Measurements from ENCODE around the gene CRTAC1. TPM values are rescaled to one million over a fixed set of nuclear protein-coding genes. Genes with fewer than 3 reads are reported as not detected.

CRTAC1 gene
- total RNA-seq, 4 donors from 2014 or later = 0.48 to 1.1 (median 1.0) TPM

- DNase-seq (ENCODE audit: low spot score) (no peak), ATAC-seq (ENCODE audit: low FRiP score) (no peak)
These were observed 119.2 kb downstream of the CRTAC1 start for GRCh38 chr10:97911217-97911616.

GRCh38 chr10:97910661-97911060 is 119.8 kb downstream of the CRTAC1 start:
- TF ChIP-seq CTCF (IDR thresholded peaks at IDR 0.05) = no peak
- DNase-seq (ENCODE audit: low spot score) (no peak), ATAC-seq (ENCODE audit: low FRiP score) (no peak)

More at GRCh38 chr10:97911217-97911616, 119.2 kb downstream of the CRTAC1 start:
- no peak for TF ChIP-seq CTCF (IDR thresholded peaks at IDR 0.05)

- no peak for DNase-seq (ENCODE audit: low spot score)
- TF ChIP-seq CTCF (IDR thresholded peaks at IDR 0.05) = no peak
- no peak for ATAC-seq (ENCODE audit: low FRiP score)
These were observed 122.6 kb downstream of the CRTAC1 start for GRCh38 chr10:97907830-97908229.

- ATAC-seq (ENCODE audit: low FRiP score) (no peak), DNase-seq (ENCODE audit: low spot score) (no peak)
- no peak for TF ChIP-seq CTCF (IDR thresholded peaks at IDR 0.05)
These were observed 123.2 kb downstream of the CRTAC1 start for GRCh38 chr10:97907211-97907610.

- ATAC-seq (ENCODE audit: low FRiP score) = no peak
These were observed 125.1 kb downstream of the CRTAC1 start for GRCh38 chr10:97905276-97905675.

GRCh38 chr10:97904576-97904975 is 125.8 kb downstream of the CRTAC1 start:
- DNase-seq (ENCODE audit: low spot score) = no peak
- no peak for ATAC-seq (ENCODE audit: low FRiP score)
- TF ChIP-seq CTCF (IDR thresholded peaks at IDR 0.05) = no peak

More at GRCh38 chr10:97905276-97905675, 125.1 kb downstream of the CRTAC1 start:
- no peak for DNase-seq (ENCODE audit: low spot score)
- TF ChIP-seq CTCF (IDR thresholded peaks at IDR 0.05) = no peak

GRCh38 chr10:97904018-97904381 is 126.4 kb downstream of the CRTAC1 start:
- DNase-seq (ENCODE audit: low spot score) = no peak
- TF ChIP-seq CTCF (IDR thresholded peaks at IDR 0.05) = no peak
- no peak for ATAC-seq (ENCODE audit: low FRiP score)
